ENCODE results near the gene OPTC. TPM values are rescaled to one million over a fixed set of nuclear protein-coding genes. Genes with fewer than 3 reads are reported as not detected.
"Not testable (repeated sequence)": the region's sequence is repeated elsewhere in the genome, so short reads cannot be mapped to it uniquely, and the experiment has no call there.

Gene OPTC
- total and polyA plus RNA-seq, 12 donors, result 0.07 TPM; not detected in 11

- WGBS, 4 donors, result 79 to 90% (median 82%) methylated on average over 1 to 9 of the region's 9 CpGs
- H3K36me3 ChIP-seq (replicated peaks in 1 of 2), result no peaks in the 10 kb centered on the region
- TF ChIP-seq CTCF (IDR thresholded peaks at IDR 0.05) (no peak), POLR2A (IDR thresholded peaks at IDR 0.05) (no peak)
- H3K4me1 ChIP-seq (replicated peaks in 1 of 2), result peaks cover 9 to 25% of the 10 kb centered on the region in 2 donors
- no peaks in the 10 kb centered on the region for H3K9me3 ChIP-seq (replicated peaks in 1 of 3)
- no peak overlapping the region for H3K4me3 ChIP-seq
- intact Hi-C loops (cut with DNase I), result loop anchor here in 1 of 2 donors (10.0 kb wide), 1 partner anchor 91 kb away; no protein-coding TSS in a partner anchor
- DNase-seq, result no peak
- H3K27ac ChIP-seq, result peak overlapping the region in 1 of 5 donors; percentile 66
- H3K27me3 ChIP-seq, result no peaks in the 10 kb centered on the region
Measured at GRCh38 chr1:203513585-203514031, 19.7 kb downstream of the OPTC start.

- no peak for DNase-seq
- Histone ChIP-seq H3K36me3 (replicated peaks in 1 of 2) (no peaks in the 10 kb centered on the region), H3K4me1 (replicated peaks in 1 of 2) (peaks cover 15 to 25% of the 10 kb centered on the region in 2 donors), H3K27me3 (no peaks in the 10 kb centered on the region), H3K27ac (no peak overlapping the region), H3K4me3 (no peak overlapping the region), H3K9me3 (replicated peaks in 1 of 3) (no peaks in the 10 kb centered on the region)
- TF ChIP-seq CTCF (IDR thresholded peaks at IDR 0.05) (no peak), POLR2A (IDR thresholded peaks at IDR 0.05) (no peak)
- intact Hi-C loops (cut with DNase I), result loop anchor here in 1 of 2 donors (10.0 kb wide), 1 partner anchor 89 kb away; no protein-coding TSS in a partner anchor
- 88 to 93% (median 91%) methylated on average over 9 of the region's 9 CpGs for WGBS, 4 donors
Measured at GRCh38 chr1:203516184-203516583, 22.2 kb downstream of the OPTC start.

- no peaks in the 10 kb centered on the region for H3K36me3 ChIP-seq (replicated peaks in 1 of 2)
- H3K4me3 ChIP-seq, result no peak overlapping the region
- DNase-seq, result no peak
- peaks cover 17 to 29% of the 10 kb centered on the region in 2 donors for H3K4me1 ChIP-seq (replicated peaks in 1 of 2)
- TF ChIP-seq POLR2A (IDR thresholded peaks at IDR 0.05), result no peak
- TF ChIP-seq CTCF (IDR thresholded peaks at IDR 0.05), result no peak
- H3K27me3 ChIP-seq, result no peaks in the 10 kb centered on the region
- intact Hi-C loops (cut with DNase I), result loop anchor here in 1 of 2 donors (10.0 kb wide), 1 partner anchor 88 kb away; no protein-coding TSS in a partner anchor
- H3K27ac ChIP-seq, result no peak overlapping the region
- H3K9me3 ChIP-seq (replicated peaks in 1 of 3), result no peaks in the 10 kb centered on the region
- WGBS, 4 donors, result 67 to 75% (median 74%) methylated on average over 4 to 5 of the region's 5 CpGs
Measured at GRCh38 chr1:203516906-203517305, 23.0 kb downstream of the OPTC start.

GRCh38 chr1:203517426-203518110 is 23.6 kb downstream of the OPTC start:
- TF ChIP-seq POLR2A (IDR thresholded peaks at IDR 0.05) (no peak), CTCF (IDR thresholded peaks at IDR 0.05) (no peak)
- H3K4me1 ChIP-seq (replicated peaks in 1 of 2), result peaks cover 15 to 24% of the 10 kb centered on the region in 2 donors
- no peak overlapping the region for H3K27ac ChIP-seq

GRCh38 chr1:203518139-203518538 is 24.2 kb downstream of the OPTC start:
- not testable (repeated sequence) for H3K36me3 ChIP-seq (replicated peaks in 1 of 2); H3K9me3 ChIP-seq (replicated peaks in 1 of 3); H3K27me3 ChIP-seq; DNase-seq; H3K27ac ChIP-seq; H3K4me3 ChIP-seq
- H3K4me1 ChIP-seq (replicated peaks in 1 of 2), result peaks cover 9 to 18% of the 10 kb centered on the region in 2 donors
- 85 to 100% (median 97%) methylated on average over 3 to 4 of the region's 4 CpGs for WGBS, 4 donors
- intact Hi-C loops (cut with DNase I), result loop anchor here in 1 of 2 donors (10.0 kb wide), 1 partner anchor 87 kb away; no protein-coding TSS in a partner anchor

More at GRCh38 chr1:203517426-203518110, 23.6 kb downstream of the OPTC start:
- intact Hi-C loops (cut with DNase I), result loop anchor here in 1 of 2 donors (10.0 kb wide), 1 partner anchor 87 kb away; no protein-coding TSS in a partner anchor
- Histone ChIP-seq H3K36me3 (replicated peaks in 1 of 2) (no peaks in the 10 kb centered on the region), H3K9me3 (replicated peaks in 1 of 3) (no peaks in the 10 kb centered on the region), H3K4me3 (no peak overlapping the region), H3K27me3 (no peaks in the 10 kb centered on the region)
- DNase-seq, result no peak
- 86 to 91% (median 88%) methylated on average over 5 to 11 of the region's 11 CpGs for WGBS, 4 donors
